Ovary (tissue), 9 donors: ENCODE data around the gene KCNA4. TPM values are rescaled to one million over a fixed set of nuclear protein-coding genes. Genes with fewer than 3 reads are reported as not detected.

Experiments used
- DNase-seq, 5 donors: peaks; one replicate each; pipeline ENCODE4 v3.0.0-alpha.2; 2019 to 2020
- H3K27ac ChIP-seq, 2 donors: fragments of 200-600 bp; one replicate each; pipeline versions ENCODE4 v1.5.1 to v1.8.0; 2019 to 2022
- H3K27me3 ChIP-seq: fragments of 200-600 bp; one replicate; pipeline ENCODE4 v1.8.0; 2022
- H3K36me3 ChIP-seq: fragments of 200-600 bp; sonication (generic); one replicate; pipeline ENCODE4 v1.5.1; 2019
- H3K4me1 ChIP-seq: one replicate; pipeline ENCODE4 v1.8.1; 2013; ENCODE audit warnings: mild to moderate bottlenecking, moderate library complexity; ENCODE audit not compliant: insufficient read depth
- H3K4me3 ChIP-seq: fragments of 200-600 bp; sonication (generic); one replicate; pipeline ENCODE4 v1.5.1; 2017
- H3K9me3 ChIP-seq, 2 donors: fragments of 200-600 bp in 1 of 2; sonication (generic) in 1 of 2; one replicate each; pipeline versions ENCODE4 v1.5.1 to v1.8.1; 2013 to 2019; ENCODE audit warnings: mild to moderate bottlenecking in 1 of 2, moderate library complexity in 1 of 2
- CTCF ChIP-seq, 3 donors: fragments of 450-650 bp in 2 of 3; fragments of 200-600 bp in 1 of 3; IDR thresholded peaks; one replicate each; pipeline versions ENCODE4 v1.5.1 to v1.8.0; 2016 to 2022; ENCODE audit warnings: antibody characterized with exemption in 3 of 3, mild to moderate bottlenecking in 1 of 3
- EP300 ChIP-seq: sonication (generic); formaldehyde crosslinking; IDR thresholded peaks from one replicate; pipeline ENCODE4 v1.6.1; 2017; ENCODE audit warnings: antibody characterized with exemption
- POLR2A ChIP-seq: fragments of 450-650 bp; IDR thresholded peaks from one replicate; pipeline ENCODE4 v1.6.1; 2017; ENCODE audit warnings: antibody characterized with exemption, mild to moderate bottlenecking, moderate library complexity
- WGBS, 3 donors: extraction: QIAGEN DNeasy Blood & Tissue Kit in 1 of 3; methylation state at CpG; one replicate each; pipeline versions ENCODE4 v1.1.5 to v1.1.7; 2013 to 2017; 5-methylcytosine and 5-hydroxymethylcytosine counted together
- intact Hi-C, 4 donors: fragments of 100-400 bp; cut with DNase I; formaldehyde crosslinking; loops; one replicate each; pipeline versions ENCODE4 v1.11.0 to v1.15.1; 2022 to 2023
- polyA plus RNA-seq, 2 donors: library from polyadenylated mRNA; stranded (reverse); fragments of 200-250 nt in 1 of 2; fragments of 350-450 nt in 1 of 2; fragmentation: Illumina TruSeq in 1 of 2; extraction: RNeasy Lipid Tissue Mini Kit (QIAGEN cat#74804) in 1 of 2; gene quantifications; one replicate each; pipeline ENCODE4 v1.2.3, GENCODE V29; 2013 to 2014
- total RNA-seq, 7 donors: library from RNA; depleted of rRNA in 2 of 7; stranded (reverse); fragments of >200 nt in 2 of 7; fragmentation: NEBNext Ultra II Directional in 3 of 7; extraction: Animal tissue kit (Norgen Biotek cat#: 25700) in 3 of 7; gene quantifications; one replicate each; pipeline versions ENCODE4 v1.1.0 to v1.2.4, GENCODE V29; 2016 to 2023
- donor health status: DM: no; HTN: no; CAD: no; lungs with moderate emphysema.
- donor health status: DM: no; HTN: no; CAD: no.
- donor health status: Bipolar disorder and iron deficiency.
- donor health status: DM: yes; HTN: yes; CAD: no.
- donor health status: DM: no; HTN: no; CAD: no.
- donor health status: DM: yes; HTN: yes; CAD: no.

The KCNA4 gene
- total and polyA plus RNA-seq, 9 donors, result 0.06 to 1.6 (median 0.60) TPM; not detected in 4

- intact Hi-C loops, result no loop called here
- Histone ChIP-seq H3K27ac (no peak overlapping the region), H3K36me3 (no peaks in the 10 kb centered on the region), H3K27me3 (no peaks in the 10 kb centered on the region), H3K4me3 (no peak overlapping the region), H3K9me3 (no peaks in the 10 kb centered on the region), H3K4me1 (no peaks in the 10 kb centered on the region)
- DNase-seq, result no peak
- 23 to 41% (median 29%) methylated on average over 2 of the region's 2 CpGs for WGBS, 3 donors
- TF ChIP-seq POLR2A, result no peak
These were observed 53.0 kb downstream of the KCNA4 start for GRCh38 chr11:29963796-29964195.

DNA sequence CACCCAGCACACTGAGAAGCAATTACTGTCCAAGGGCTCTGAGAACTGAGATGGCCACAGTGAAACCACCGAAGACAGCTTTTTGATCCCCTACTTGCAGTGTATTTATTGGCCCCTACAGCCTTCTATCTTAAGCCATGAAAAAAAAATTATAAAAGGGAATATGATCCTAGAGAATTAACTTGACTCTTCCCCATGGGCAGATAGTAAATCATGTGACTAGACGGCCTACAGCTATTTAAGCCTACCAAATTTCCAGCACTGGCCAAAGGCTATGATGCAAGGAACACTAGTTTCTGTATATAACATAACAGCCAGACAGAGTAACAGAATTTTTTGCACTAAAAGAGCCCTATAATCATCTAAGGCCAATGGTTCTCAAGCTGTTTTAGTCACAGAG lies 53.8 kb downstream of the KCNA4 start:
- Histone ChIP-seq H3K4me3 (no peak overlapping the region), H3K27ac (no peak overlapping the region), H3K4me1 (no peaks in the 10 kb centered on the region), H3K9me3 (no peaks in the 10 kb centered on the region), H3K36me3 (no peaks in the 10 kb centered on the region), H3K27me3 (no peaks in the 10 kb centered on the region)
- 69 to 84% (median 77%) methylated on average over 2 of the region's 2 CpGs for WGBS, 3 donors
- intact Hi-C loops, result no loop called here
- no peak for TF ChIP-seq EP300
- TF ChIP-seq POLR2A, result no peak
- no peak for TF ChIP-seq CTCF (IDR thresholded peaks at IDR 0.05)
- no peak for DNase-seq

- DNase-seq, result no peak
- H3K27me3 ChIP-seq, result no peaks in the 10 kb centered on the region
- no peaks in the 10 kb centered on the region for H3K4me1 ChIP-seq
- 77 to 88% (median 83%) methylated on average over 2 of the region's 2 CpGs for WGBS, 3 donors
- intact Hi-C loops, result no loop called here
- H3K4me3 ChIP-seq, result no peak overlapping the region
- no peak overlapping the region for H3K27ac ChIP-seq
- TF ChIP-seq POLR2A, result no peak
- no peak for TF ChIP-seq CTCF (IDR thresholded peaks at IDR 0.05)
- no peak for TF ChIP-seq EP300
- no peaks in the 10 kb centered on the region for H3K36me3 ChIP-seq
- H3K9me3 ChIP-seq, result no peaks in the 10 kb centered on the region
These were observed 54.6 kb downstream of the KCNA4 start for GRCh38 chr11:29962243-29962642.

Other genes with a start within 250 kb of the KCNA4 start
- gene FSHB, start 214.0 kb upstream of the KCNA4 start, total RNA-seq, result not detected
- not detected for gene FSHB, start 214.0 kb upstream of the KCNA4 start, polyA plus RNA-seq